ENCODE data around the gene SORL1. TPM values are rescaled to one million over a fixed set of nuclear protein-coding genes. Genes with fewer than 3 reads are reported as not detected.

The SORL1 gene
- total RNA-seq, 1 experiment from 2014 or later = 4.9 TPM

DNA sequence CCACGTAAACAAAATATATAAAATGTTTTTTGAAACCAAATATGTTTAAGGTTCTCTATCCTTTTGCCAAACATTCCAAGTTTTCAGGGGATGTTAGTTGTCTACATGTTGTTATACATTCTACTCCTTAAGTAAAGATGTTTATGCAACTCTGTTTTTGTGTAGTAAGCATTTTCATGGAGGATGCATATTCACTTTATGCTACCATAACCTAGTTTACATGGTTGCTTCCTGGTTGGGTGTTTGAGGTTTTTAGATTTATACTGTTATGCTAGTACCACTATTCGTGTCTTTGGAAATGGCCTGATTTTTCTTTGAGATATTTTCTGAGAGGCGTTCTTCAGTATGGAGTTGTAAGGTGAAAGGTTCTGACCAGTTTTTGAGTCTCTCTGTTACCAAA, 131.7 kb downstream of the SORL1 start:
- H3K27ac ChIP-seq = no peak overlapping the region
- H2AFZ ChIP-seq = no peak overlapping the region
- H3K4me1 ChIP-seq (replicated peaks; ENCODE audit: insufficient read depth) = no peaks in the 10 kb centered on the region
- DNase-seq = no peak
- H3F3A ChIP-seq (ENCODE audit: insufficient read depth, low read depth) = no peaks in the 10 kb centered on the region
- H3K79me2 ChIP-seq (ENCODE audit: low read depth) = no peaks in the 10 kb centered on the region
- H3K9me3 ChIP-seq (ENCODE audit: insufficient read depth, low read depth) = no peaks in the 10 kb centered on the region; the same call in 1 of the 2 replicates
- peaks cover 55% of the 10 kb centered on the region for H3K27me3 ChIP-seq (ENCODE audit: insufficient read depth, low read depth)
- POLR2A ChIA-PET (ENCODE audit: unreplicated experiment) = no interaction called here
- intact Hi-C loops (cut with micrococcal nuclease; ENCODE audit: unreplicated experiment) = no loop called here
- TF ChIP-seq EZH2 (IDR thresholded peaks at IDR 0.05; ENCODE audit: low read depth) = no peak
- TF ChIP-seq, protein P1, sequence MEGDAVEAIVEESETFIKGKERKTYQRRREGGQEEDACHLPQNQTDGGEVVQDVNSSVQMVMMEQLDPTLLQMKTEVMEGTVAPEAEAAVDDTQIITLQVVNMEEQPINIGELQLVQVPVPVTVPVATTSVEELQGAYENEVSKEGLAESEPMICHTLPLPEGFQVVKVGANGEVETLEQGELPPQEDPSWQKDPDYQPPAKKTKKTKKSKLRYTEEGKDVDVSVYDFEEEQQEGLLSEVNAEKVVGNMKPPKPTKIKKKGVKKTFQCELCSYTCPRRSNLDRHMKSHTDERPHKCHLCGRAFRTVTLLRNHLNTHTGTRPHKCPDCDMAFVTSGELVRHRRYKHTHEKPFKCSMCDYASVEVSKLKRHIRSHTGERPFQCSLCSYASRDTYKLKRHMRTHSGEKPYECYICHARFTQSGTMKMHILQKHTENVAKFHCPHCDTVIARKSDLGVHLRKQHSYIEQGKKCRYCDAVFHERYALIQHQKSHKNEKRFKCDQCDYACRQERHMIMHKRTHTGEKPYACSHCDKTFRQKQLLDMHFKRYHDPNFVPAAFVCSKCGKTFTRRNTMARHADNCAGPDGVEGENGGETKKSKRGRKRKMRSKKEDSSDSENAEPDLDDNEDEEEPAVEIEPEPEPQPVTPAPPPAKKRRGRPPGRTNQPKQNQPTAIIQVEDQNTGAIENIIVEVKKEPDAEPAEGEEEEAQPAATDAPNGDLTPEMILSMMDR (conservative IDR thresholded peaks at IDR 0.05) = no peak
- H3K4me2 ChIP-seq = no peak overlapping the region
- H3K4me3 ChIP-seq = no peak overlapping the region
- H4K20me1 ChIP-seq (ENCODE audit: insufficient read depth) = no peaks in the 10 kb centered on the region
- CTCF ChIA-PET = interaction anchor here (0.8 kb wide), 1 partner anchor 129 kb away, joined by 5 read pairs; no protein-coding TSS in a partner anchor
- no peaks in the 10 kb centered on the region for H3K36me3 ChIP-seq (ENCODE audit: low read depth)
- BruUV-seq (replicated peaks) = no TSS peak
- H3K9me2 ChIP-seq (ENCODE audit: insufficient read depth) = no peaks in the 10 kb centered on the region

GRCh38 chr11:121586750-121587149, 134.6 kb downstream of the SORL1 start:
- Histone ChIP-seq H2AFZ (no peak overlapping the region), H3F3A (ENCODE audit: insufficient read depth, low read depth) (no peaks in the 10 kb centered on the region), H4K20me1 (ENCODE audit: insufficient read depth) (no peaks in the 10 kb centered on the region), H3K27ac (no peak overlapping the region), H3K4me3 (no peak overlapping the region), H3K9me2 (ENCODE audit: insufficient read depth) (no peaks in the 10 kb centered on the region), H3K4me2 (no peak overlapping the region), H3K27me3 (ENCODE audit: insufficient read depth, low read depth) (peaks cover 56% of the 10 kb centered on the region), H3K4me1 (replicated peaks; ENCODE audit: insufficient read depth) (no peaks in the 10 kb centered on the region), H3K79me2 (ENCODE audit: low read depth) (no peaks in the 10 kb centered on the region), H3K9me3 (ENCODE audit: insufficient read depth, low read depth) (no peaks in the 10 kb centered on the region), H3K36me3 (ENCODE audit: low read depth) (no peaks in the 10 kb centered on the region)
- BruUV-seq (replicated peaks) = no TSS peak
- POLR2A ChIA-PET (ENCODE audit: unreplicated experiment) = no interaction called here
- DNase-seq = no peak
- intact Hi-C loops (cut with micrococcal nuclease; ENCODE audit: unreplicated experiment) = no loop called here
- CTCF ChIA-PET = no interaction called here
- no peak for TF ChIP-seq EZH2 (IDR thresholded peaks at IDR 0.05; ENCODE audit: low read depth)
- TF ChIP-seq, protein P1 (conservative IDR thresholded peaks at IDR 0.05) = no peak

- intact Hi-C loops (cut with micrococcal nuclease; ENCODE audit: unreplicated experiment) = no loop called here
- no peak overlapping the region for H3K4me2 ChIP-seq
- H3K36me3 ChIP-seq (ENCODE audit: low read depth) = no peaks in the 10 kb centered on the region
Measured at GRCh38 chr11:121587182-121587581, 135.1 kb downstream of the SORL1 start.

More at GRCh38 chr11:121587182-121587581, 135.1 kb downstream of the SORL1 start:
- peaks cover 53% of the 10 kb centered on the region for H3K27me3 ChIP-seq (ENCODE audit: insufficient read depth, low read depth)
- H3K27ac ChIP-seq = no peak overlapping the region
- BruUV-seq (replicated peaks) = no TSS peak
- no peak overlapping the region for H3K4me3 ChIP-seq
- no peak for DNase-seq
- POLR2A ChIA-PET (ENCODE audit: unreplicated experiment) = no interaction called here
- H3K4me1 ChIP-seq (replicated peaks; ENCODE audit: insufficient read depth) = no peaks in the 10 kb centered on the region
- no peaks in the 10 kb centered on the region for H4K20me1 ChIP-seq (ENCODE audit: insufficient read depth)
- no peak for TF ChIP-seq EZH2 (IDR thresholded peaks at IDR 0.05; ENCODE audit: low read depth)
- TF ChIP-seq, protein P1 (conservative IDR thresholded peaks at IDR 0.05) = no peak
- no peaks in the 10 kb centered on the region for H3K9me2 ChIP-seq (ENCODE audit: insufficient read depth)
- no peaks in the 10 kb centered on the region for H3K79me2 ChIP-seq (ENCODE audit: low read depth)
- H3K9me3 ChIP-seq (ENCODE audit: insufficient read depth, low read depth) = no peaks in the 10 kb centered on the region
- H3F3A ChIP-seq (ENCODE audit: insufficient read depth, low read depth) = no peaks in the 10 kb centered on the region
- no peak overlapping the region for H2AFZ ChIP-seq
- CTCF ChIA-PET = no interaction called here
